AG04450 (cell line): ENCODE measurements around the gene OGDHL. TPM values are rescaled to one million over a fixed set of nuclear protein-coding genes. Genes with fewer than 3 reads are reported as not detected.

Experiments used
- CTCF ChIA-PET: fragments of 300-600, 350-600 bp; formaldehyde crosslinking; extraction: SDS; loops from one replicate; lab custom pipeline; 2022; ENCODE audit warnings: antibody characterized with exemption, inconsistent platforms; lab: Charles Lee
- POLR2A ChIA-PET: fragments of 350-600 bp; formaldehyde crosslinking; extraction: SDS; loops from one replicate; lab custom pipeline; 2021; ENCODE audit warnings: antibody characterized with exemption, inconsistent platforms; lab: Yijun Ruan, JAX
- DNase-seq: peaks from one replicate; pipeline ENCODE4 v3.0.0-alpha.2; 2011; ENCODE audit warnings: low read depth, low spot score
- H3K27ac ChIP-seq: one replicate; pipeline ENCODE4 v1.5.1; 2012; ENCODE audit warnings: low read depth, low read length, control low read depth
- H3K27me3 ChIP-seq: one replicate; pipeline ENCODE4 v1.6.0; 2012; ENCODE audit warnings: low read length; ENCODE audit not compliant: control insufficient read depth, insufficient read depth
- H3K4me3 ChIP-seq: 2 replicates; pipeline ENCODE4 v1.5.1; 2011; ENCODE audit warnings: mild to moderate bottlenecking, low read depth, low read length, control low read depth
- H3K9me3 ChIP-seq: 2 replicates; pipeline ENCODE4 v1.5.1; 2012; ENCODE audit warnings: low read length; ENCODE audit not compliant: control insufficient read depth, insufficient read depth
- CTCF ChIP-seq: IDR thresholded peaks from 2 replicates; pipeline ENCODE4 v1.5.1; 2011; ENCODE audit warnings: low read depth, low read length, control low read depth, inconsistent platforms
- polyA plus RNA-seq: library from polyadenylated mRNA; depleted of rRNA; stranded (reverse); fragments of >200 nt; gene quantifications from 2 replicates; pipeline ENCODE4 v1.2.3, GENCODE V29; 2011

OGDHL gene
- polyA plus RNA-seq, 1 experiment = 0.19 TPM

- CTCF ChIA-PET = no interaction called here
- H3K27ac ChIP-seq = no peak overlapping the region
Measured at GRCh38 chr10:49748006-49748405, 14.1 kb downstream of the OGDHL start.

DNA sequence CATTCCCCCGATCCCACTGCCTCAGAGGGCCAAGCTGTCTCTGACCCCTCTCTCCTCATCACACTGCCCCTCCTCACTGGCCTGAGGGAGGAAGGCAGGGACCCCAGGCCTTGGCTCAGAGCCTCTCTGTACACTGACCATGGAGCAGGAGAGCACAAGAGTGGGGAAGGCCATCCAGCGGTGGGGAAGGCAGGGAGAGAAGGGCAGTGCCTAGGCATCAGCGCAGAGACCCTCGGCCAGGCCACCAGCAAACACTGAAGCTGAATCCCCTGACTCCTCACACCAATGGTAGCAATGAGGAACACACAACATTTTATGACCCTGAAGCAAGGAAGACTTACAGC, 14.8 kb downstream of the OGDHL start:
- H3K9me3 ChIP-seq = peaks cover 5% of the 10 kb centered on the region; the same call in 1 of the 2 replicates
- no peak for TF ChIP-seq CTCF

More at GRCh38 chr10:49748006-49748405, 14.1 kb downstream of the OGDHL start:
- POLR2A ChIA-PET = no interaction called here
- no peak overlapping the region for H3K4me3 ChIP-seq
- no peak for TF ChIP-seq CTCF
- no peaks in the 10 kb centered on the region for H3K27me3 ChIP-seq
- H3K9me3 ChIP-seq = no peaks in the 10 kb centered on the region; the same call in 1 of the 2 replicates
- DNase-seq = no peak

GRCh38 chr10:49746626-49747302, 15.4 kb downstream of the OGDHL start:
- DNase-seq = no peak
- POLR2A ChIA-PET = no interaction called here

More for the DNA sequence above, 14.8 kb downstream of the OGDHL start:
- POLR2A ChIA-PET = no interaction called here
- H3K27ac ChIP-seq = no peak overlapping the region
- no peaks in the 10 kb centered on the region for H3K27me3 ChIP-seq
- no peak for DNase-seq
- CTCF ChIA-PET = no interaction called here
- no peak overlapping the region for H3K4me3 ChIP-seq

GRCh38 chr10:49745756-49746155, 16.4 kb downstream of the OGDHL start:
- H3K9me3 ChIP-seq = peaks cover 10% of the 10 kb centered on the region; the same call in 1 of the 2 replicates
- no peak for TF ChIP-seq CTCF
- POLR2A ChIA-PET = no interaction called here
- H3K4me3 ChIP-seq = no peak overlapping the region
- CTCF ChIA-PET = no interaction called here
- no peak overlapping the region for H3K27ac ChIP-seq
- no peak for DNase-seq
- no peaks in the 10 kb centered on the region for H3K27me3 ChIP-seq

More at GRCh38 chr10:49746626-49747302, 15.4 kb downstream of the OGDHL start:
- TF ChIP-seq CTCF = no peak
- H3K9me3 ChIP-seq = peaks cover 10% of the 10 kb centered on the region; the same call in 1 of the 2 replicates
- no peak overlapping the region for H3K4me3 ChIP-seq
- CTCF ChIA-PET = no interaction called here
- H3K27ac ChIP-seq = no peak overlapping the region
- no peaks in the 10 kb centered on the region for H3K27me3 ChIP-seq

DNA sequence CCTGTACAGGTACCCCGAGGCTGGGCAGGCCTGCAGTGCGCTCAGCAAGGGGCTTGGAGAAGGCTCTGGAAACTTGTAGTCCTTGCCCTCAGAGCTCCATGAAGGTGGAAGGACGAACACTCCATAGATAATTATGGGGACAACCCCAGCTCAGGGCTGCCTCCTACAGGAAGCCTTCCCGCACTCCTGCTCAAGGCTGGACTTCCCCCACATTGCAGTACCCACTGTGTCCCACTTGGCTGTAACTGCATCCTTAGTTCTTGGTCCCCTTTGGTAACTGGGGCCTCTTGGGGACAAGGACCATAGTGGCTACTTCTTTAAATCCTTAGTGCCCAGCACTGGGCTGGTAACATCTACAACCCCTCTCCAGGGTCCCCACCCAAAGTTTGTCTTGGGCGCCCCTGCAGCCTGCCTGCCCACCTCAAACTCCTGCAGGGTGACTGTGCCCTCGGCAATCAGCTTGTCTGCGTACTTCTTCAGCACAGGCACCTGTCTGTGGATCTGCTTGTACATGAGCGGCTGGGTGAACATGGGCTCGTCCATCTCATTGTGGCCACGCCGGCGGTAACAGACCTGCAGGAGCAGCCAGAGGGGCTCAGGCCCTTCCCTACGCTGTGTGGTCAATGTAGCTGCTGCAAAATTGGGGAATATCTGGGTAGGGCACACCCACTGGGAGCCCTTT, 17.1 kb downstream of the OGDHL start:
- H3K9me3 ChIP-seq = peaks cover 10% of the 10 kb centered on the region; the same call in 1 of the 2 replicates
- CTCF ChIA-PET = no interaction called here
- POLR2A ChIA-PET = no interaction called here
- no peak overlapping the region for H3K4me3 ChIP-seq
- H3K27me3 ChIP-seq = no peaks in the 10 kb centered on the region
- no peak for DNase-seq
- no peak for TF ChIP-seq CTCF
- no peak overlapping the region for H3K27ac ChIP-seq
